Esophagus squamous epithelium (tissue), 4 donors: ENCODE results near the gene GSTT2B.

ENCODE experiments used
- POLR2A ChIP-seq, 4 donors: fragments of 450-650 bp; IDR thresholded peaks; one replicate each; pipeline ENCODE4 v1.6.1; 2017; ENCODE audit warnings: antibody characterized with exemption in 4 of 4, mild to moderate bottlenecking in 4 of 4, moderate library complexity in 3 of 4
- TF ChIP-seq, protein P1 (sequence below), 6 experiments: fragments of 450-650 bp in 4 of 6; fragments of 200-600 bp in 2 of 6; sonication (generic) in 2 of 6; IDR thresholded peaks; one replicate each; pipeline ENCODE4 v1.5.1; 2016 to 2019; ENCODE audit warnings: antibody characterized with exemption in 6 of 6, mild to moderate bottlenecking in 4 of 6, moderate library complexity in 4 of 6

DNA sequence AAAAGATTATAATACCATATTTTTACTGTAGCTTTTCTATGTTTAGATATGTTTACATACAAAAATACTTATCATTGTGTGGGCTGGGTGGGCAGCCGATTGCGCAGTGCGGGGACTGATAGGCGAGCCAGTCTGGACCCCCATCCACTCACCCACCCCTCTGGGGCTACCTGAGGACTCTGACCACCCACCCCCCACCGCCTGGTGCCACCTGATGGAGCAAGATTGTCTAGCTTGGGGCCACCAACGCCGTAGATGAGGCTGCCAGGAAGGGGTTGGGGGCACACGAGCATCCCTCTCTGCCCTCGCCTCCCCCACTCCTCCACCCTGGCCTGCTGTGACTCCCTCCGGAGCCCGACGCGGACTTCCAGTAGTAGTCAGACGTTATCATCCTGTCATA, 34.4 kb downstream of the GSTT2B start:
- TF ChIP-seq, protein P1, sequence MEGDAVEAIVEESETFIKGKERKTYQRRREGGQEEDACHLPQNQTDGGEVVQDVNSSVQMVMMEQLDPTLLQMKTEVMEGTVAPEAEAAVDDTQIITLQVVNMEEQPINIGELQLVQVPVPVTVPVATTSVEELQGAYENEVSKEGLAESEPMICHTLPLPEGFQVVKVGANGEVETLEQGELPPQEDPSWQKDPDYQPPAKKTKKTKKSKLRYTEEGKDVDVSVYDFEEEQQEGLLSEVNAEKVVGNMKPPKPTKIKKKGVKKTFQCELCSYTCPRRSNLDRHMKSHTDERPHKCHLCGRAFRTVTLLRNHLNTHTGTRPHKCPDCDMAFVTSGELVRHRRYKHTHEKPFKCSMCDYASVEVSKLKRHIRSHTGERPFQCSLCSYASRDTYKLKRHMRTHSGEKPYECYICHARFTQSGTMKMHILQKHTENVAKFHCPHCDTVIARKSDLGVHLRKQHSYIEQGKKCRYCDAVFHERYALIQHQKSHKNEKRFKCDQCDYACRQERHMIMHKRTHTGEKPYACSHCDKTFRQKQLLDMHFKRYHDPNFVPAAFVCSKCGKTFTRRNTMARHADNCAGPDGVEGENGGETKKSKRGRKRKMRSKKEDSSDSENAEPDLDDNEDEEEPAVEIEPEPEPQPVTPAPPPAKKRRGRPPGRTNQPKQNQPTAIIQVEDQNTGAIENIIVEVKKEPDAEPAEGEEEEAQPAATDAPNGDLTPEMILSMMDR (IDR thresholded peaks at IDR 0.05), result no peak
- no peak for TF ChIP-seq POLR2A (IDR thresholded peaks at IDR 0.05)
